Gastrocnemius medialis (tissue), 4 donors: ENCODE data around the gene PRM2. TPM values are rescaled to one million over a fixed set of nuclear protein-coding genes. Genes with fewer than 3 reads are reported as not detected.

Source experiments
- ATAC-seq, 2 donors: fragments of 150-250 bp; one replicate each; pipeline ENCODE4 v1.9.1; 2016
- DNase-seq, 2 donors: peaks; one replicate each; pipeline ENCODE4 v3.0.0-alpha.2; 2019
- H3K27ac ChIP-seq, 4 donors: fragments of 200-600 bp; sonication (generic); 1 replicate in 1 of 4; 2 replicates in 3 of 4; pipeline ENCODE4 v1.5.1; 2016 to 2018; ENCODE audit warnings: mild to moderate bottlenecking in 2 of 4, moderate library complexity in 1 of 4
- H3K27me3 ChIP-seq, 3 donors: fragments of 200-600 bp; sonication (generic) in 2 of 3; 1 replicate in 1 of 3; 2 replicates in 2 of 3; pipeline versions ENCODE4 v1.5.1 to v1.6.0; 2016 to 2019; ENCODE audit warnings: mild to moderate bottlenecking in 1 of 3, moderate library complexity in 1 of 3
- H3K36me3 ChIP-seq, 2 donors: fragments of 200-600 bp; sonication (generic) in 1 of 2; one replicate each; pipeline ENCODE4 v1.5.1; 2017 to 2018
- H3K4me1 ChIP-seq, 2 donors: fragments of 200-600 bp; sonication (generic) in 1 of 2; one replicate each; pipeline ENCODE4 v1.5.1; 2016 to 2017; ENCODE audit warnings: mild to moderate bottlenecking in 2 of 2
- H3K4me3 ChIP-seq, 4 donors: fragments of 200-600 bp; sonication (generic) in 3 of 4; 1 replicate in 1 of 4; 2 replicates in 3 of 4; pipeline ENCODE4 v1.5.1; 2016 to 2019; ENCODE audit warnings: mild to moderate bottlenecking in 2 of 4
- H3K9me3 ChIP-seq, 3 donors: fragments of 200-600 bp; sonication (generic) in 2 of 3; 1 replicate in 1 of 3; 2 replicates in 2 of 3; pipeline ENCODE4 v1.5.1; 2016 to 2019
- POLR2A ChIP-seq, 2 donors: fragments of 450-650 bp; IDR thresholded peaks; one replicate each; pipeline ENCODE4 v1.6.1; 2017; ENCODE audit warnings: antibody characterized with exemption in 2 of 2, mild to moderate bottlenecking in 2 of 2, moderate library complexity in 2 of 2
- in situ Hi-C, 4 donors: fragments of 200-750 bp; cut with MboI; loops; one replicate each; pipeline versions ENCODE4 v1.15.0 to v1.8.0; 2017; ENCODE audit warnings: low sequenced_read_pairs in 4 of 4
- intact Hi-C: fragments of 100-400 bp; cut with DNase I; formaldehyde crosslinking; loops from one replicate; pipeline ENCODE4 v1.15.1; 2023; ENCODE audit warnings: low total_unique reads
- total RNA-seq, 4 donors: library from RNA; depleted of rRNA; stranded (reverse); fragments of >200 nt; gene quantifications; one replicate each; pipeline versions ENCODE4 v1.1.0 to v1.2.3, GENCODE V29; 2016
- TF ChIP-seq, protein P1 (sequence below), 5 experiments: fragments of 450-650 bp in 3 of 5; fragments of 200-600 bp in 2 of 5; sonication (generic) in 2 of 5; IDR thresholded peaks in 4 of 5; conservative IDR thresholded peaks in 1 of 5; 1 replicate in 4 of 5; 2 replicates in 1 of 5; pipeline ENCODE4 v1.5.1; 2016 to 2019; ENCODE audit warnings: antibody characterized with exemption in 5 of 5, mild to moderate bottlenecking in 3 of 5, moderate library complexity in 3 of 5

PRM2 gene
- total RNA-seq, 4 donors from 2014 or later, result not detected

DNA sequence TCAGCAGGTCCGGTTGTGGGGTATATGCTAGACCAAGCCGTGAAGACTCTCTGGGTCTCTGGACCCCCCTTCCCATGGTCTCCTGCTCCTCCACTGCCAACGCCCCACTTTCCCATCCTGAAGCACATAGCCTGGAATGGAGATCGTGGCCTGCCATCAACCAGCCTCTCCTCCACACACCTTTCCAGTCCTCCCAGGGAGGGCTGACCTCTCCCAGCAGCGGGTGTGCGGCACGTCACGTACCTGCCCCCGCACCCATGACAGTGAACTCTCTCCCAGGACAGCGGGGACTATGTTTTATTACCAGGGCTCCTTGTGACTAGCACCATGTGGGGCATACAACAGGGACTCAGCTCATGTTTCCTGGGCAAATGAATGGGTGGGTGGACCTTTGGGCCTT lies 4.7 kb downstream of the PRM2 start:
- no peaks in the 10 kb centered on the region for H3K9me3 ChIP-seq
- intact Hi-C loops (no loop called here), in situ Hi-C loops (no loop called here)
- no peak overlapping the region for H3K27ac ChIP-seq
- no peaks in the 10 kb centered on the region for H3K27me3 ChIP-seq
- H3K4me3 ChIP-seq, result no peak overlapping the region
- H3K4me1 ChIP-seq, result no peaks in the 10 kb centered on the region
- DNase-seq (no peak), ATAC-seq (no peak)
- TF ChIP-seq, protein P1, sequence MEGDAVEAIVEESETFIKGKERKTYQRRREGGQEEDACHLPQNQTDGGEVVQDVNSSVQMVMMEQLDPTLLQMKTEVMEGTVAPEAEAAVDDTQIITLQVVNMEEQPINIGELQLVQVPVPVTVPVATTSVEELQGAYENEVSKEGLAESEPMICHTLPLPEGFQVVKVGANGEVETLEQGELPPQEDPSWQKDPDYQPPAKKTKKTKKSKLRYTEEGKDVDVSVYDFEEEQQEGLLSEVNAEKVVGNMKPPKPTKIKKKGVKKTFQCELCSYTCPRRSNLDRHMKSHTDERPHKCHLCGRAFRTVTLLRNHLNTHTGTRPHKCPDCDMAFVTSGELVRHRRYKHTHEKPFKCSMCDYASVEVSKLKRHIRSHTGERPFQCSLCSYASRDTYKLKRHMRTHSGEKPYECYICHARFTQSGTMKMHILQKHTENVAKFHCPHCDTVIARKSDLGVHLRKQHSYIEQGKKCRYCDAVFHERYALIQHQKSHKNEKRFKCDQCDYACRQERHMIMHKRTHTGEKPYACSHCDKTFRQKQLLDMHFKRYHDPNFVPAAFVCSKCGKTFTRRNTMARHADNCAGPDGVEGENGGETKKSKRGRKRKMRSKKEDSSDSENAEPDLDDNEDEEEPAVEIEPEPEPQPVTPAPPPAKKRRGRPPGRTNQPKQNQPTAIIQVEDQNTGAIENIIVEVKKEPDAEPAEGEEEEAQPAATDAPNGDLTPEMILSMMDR (IDR thresholded peaks at IDR 0.05 in 4 of 5, conservative IDR thresholded peaks at IDR 0.05 in 1 of 5), result no peak
- no peak for TF ChIP-seq POLR2A (IDR thresholded peaks at IDR 0.05)
- H3K36me3 ChIP-seq, result no peaks in the 10 kb centered on the region

DNA sequence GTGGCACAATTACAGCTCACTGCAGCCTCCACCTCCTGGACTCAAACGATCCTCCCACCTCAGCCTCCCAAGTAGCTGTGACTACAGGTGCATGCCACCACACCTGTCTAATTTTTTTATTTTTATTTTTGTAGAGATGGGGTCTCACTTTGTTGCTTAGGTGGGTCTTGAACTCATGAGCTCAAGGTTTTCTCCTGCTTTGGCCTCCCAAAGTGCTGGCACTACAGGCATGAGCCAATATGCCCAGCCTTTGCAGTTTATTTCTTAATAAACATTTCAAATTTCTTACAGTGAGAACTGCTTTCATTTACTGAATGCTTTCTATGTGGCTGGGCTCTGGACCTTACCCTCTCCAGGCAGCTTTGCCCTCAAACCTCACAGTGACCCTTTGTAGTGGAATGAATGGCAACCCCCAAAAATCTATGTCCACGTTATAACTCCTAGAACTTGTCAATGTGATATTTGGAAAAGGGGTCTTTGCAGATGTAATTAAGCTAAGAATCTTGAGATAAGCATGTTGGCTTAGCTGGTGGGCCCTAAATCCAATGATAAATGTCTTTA lies 5.6 kb downstream of the PRM2 start:
- in situ Hi-C loops (no loop called here), intact Hi-C loops (no loop called here)
- no peak for DNase-seq
- no peaks in the 10 kb centered on the region for H3K4me1 ChIP-seq
- H3K27ac ChIP-seq, result no peak overlapping the region
- ATAC-seq, result no peak
- TF ChIP-seq, protein P1 (IDR thresholded peaks at IDR 0.05 in 4 of 5, conservative IDR thresholded peaks at IDR 0.05 in 1 of 5), result no peak
- no peak for TF ChIP-seq POLR2A (IDR thresholded peaks at IDR 0.05)
- H3K4me3 ChIP-seq, result no peak overlapping the region
- no peaks in the 10 kb centered on the region for H3K36me3 ChIP-seq
- no peaks in the 10 kb centered on the region for H3K9me3 ChIP-seq
- no peaks in the 10 kb centered on the region for H3K27me3 ChIP-seq

DNA sequence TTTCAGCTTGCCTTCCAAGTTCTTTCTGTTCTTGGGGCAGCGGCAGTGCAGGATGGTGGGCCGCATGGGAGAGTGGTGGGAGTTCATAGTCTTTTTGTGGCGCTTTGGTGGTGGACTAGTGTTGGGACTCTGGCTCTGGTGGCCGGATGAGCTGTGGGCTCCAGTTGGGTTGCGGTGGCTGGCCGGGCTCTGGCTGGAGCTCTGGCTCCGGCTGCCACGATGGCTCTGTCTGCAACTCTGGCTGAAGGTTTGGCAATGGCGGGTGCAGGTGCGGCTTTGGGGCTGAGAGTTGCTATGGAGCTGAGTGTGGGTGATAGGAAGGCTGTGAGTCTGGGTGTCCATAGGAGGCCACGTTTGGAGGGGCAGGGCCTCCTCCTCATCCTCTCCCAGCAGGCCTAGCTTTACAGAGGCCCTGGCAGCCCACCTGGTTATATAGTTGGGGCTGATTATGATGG lies 7.3 kb downstream of the PRM2 start, which contains the start of gene TNP2:
TSS of gene TNP2 (minus strand) at position 405 of the 455 bp plus-strand sequence. CDS start at position 342, 63 bp downstream.
- Histone ChIP-seq H3K27ac (no peak within 1 kb of the TSS), H3K4me1 (no peaks in the 10 kb centered on the region), H3K9me3 (no peaks in the 10 kb centered on the region), H3K27me3 (no peaks in the 10 kb centered on the region), H3K36me3 (no peaks in the 10 kb centered on the region), H3K4me3 (no peak within 1 kb of the TSS)
- ATAC-seq, result no peak
- no peak for DNase-seq
- no peak for TF ChIP-seq POLR2A (IDR thresholded peaks at IDR 0.05)
- TF ChIP-seq, protein P1 (IDR thresholded peaks at IDR 0.05 in 4 of 5, conservative IDR thresholded peaks at IDR 0.05 in 1 of 5), result no peak
- intact Hi-C loops, result no loop called here
- in situ Hi-C loops, result loop anchor here in 1 of 4 donors (10.0 kb wide), 1 partner anchor 294 kb away; no protein-coding TSS in a partner anchor

DNA sequence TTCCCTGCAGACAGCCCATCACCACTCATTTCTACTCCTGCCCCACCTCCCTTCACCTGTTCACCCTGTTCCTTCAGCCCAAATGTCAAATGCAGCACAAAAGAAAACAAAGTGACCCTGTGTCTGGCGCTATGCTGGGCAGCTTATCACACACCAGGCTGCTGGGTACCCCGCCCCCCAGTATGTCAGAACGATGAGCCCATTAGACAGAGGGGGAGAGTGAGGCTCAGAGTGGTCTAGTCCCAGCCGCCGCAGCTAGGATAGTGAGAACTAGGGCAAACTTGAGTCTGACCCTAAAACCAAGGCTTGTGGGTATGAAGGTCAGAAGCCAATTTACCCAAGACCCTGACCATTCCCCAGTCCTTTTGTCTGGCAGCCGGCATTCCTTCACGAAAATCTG lies 11.2 kb downstream of the PRM2 start:
- no peak for TF ChIP-seq POLR2A (IDR thresholded peaks at IDR 0.05)
- TF ChIP-seq, protein P1 (IDR thresholded peaks at IDR 0.05 in 4 of 5, conservative IDR thresholded peaks at IDR 0.05 in 1 of 5), result no peak
- H3K27me3 ChIP-seq, result no peaks in the 10 kb centered on the region
- no peak overlapping the region for H3K4me3 ChIP-seq
- in situ Hi-C loops (loop anchor here in 1 of 4 donors (10.0 kb wide), 1 partner anchor 290 kb away; no protein-coding TSS in a partner anchor), intact Hi-C loops (no loop called here)
- H3K9me3 ChIP-seq, result no peaks in the 10 kb centered on the region
- DNase-seq (no peak), ATAC-seq (no peak)
- H3K4me1 ChIP-seq, result no peaks in the 10 kb centered on the region
- H3K36me3 ChIP-seq, result no peaks in the 10 kb centered on the region
- H3K27ac ChIP-seq, result no peak overlapping the region
